ENCODE data around the gene USP7.
"Not testable (repeated sequence)": the region's sequence is repeated elsewhere in the genome, so short reads cannot be mapped to it uniquely, and the experiment has no call there.

The USP7 gene

GRCh38 chr16:8874388-8874787, 89.3 kb downstream of the USP7 start:
- DNase-seq, result no peak

GRCh38 chr16:8873866-8874195, 89.9 kb downstream of the USP7 start:
- DNase-seq, result not testable (repeated sequence)

GRCh38 chr16:8872967-8873865, 90.5 kb downstream of the USP7 start:
- peak; percentile 23 for DNase-seq

- DNase-seq, result no peak
These were observed 91.6 kb downstream of the USP7 start for GRCh38 chr16:8872071-8872470.

GRCh38 chr16:8869988-8870241, 93.8 kb downstream of the USP7 start:
- DNase-seq, result not testable (repeated sequence)

- DNase-seq, result peak; percentile 38
These were observed 94.3 kb downstream of the USP7 start for GRCh38 chr16:8869212-8869987.

- peak; percentile 97 for DNase-seq
These were observed 95.1 kb downstream of the USP7 start, which contains the start of gene CARHSP1 for GRCh38 chr16:8868416-8869211. Gene CARHSP1 (minus strand): TSS chr16:8869006. CDS start chr16:8859328, 9,678 bp downstream.

GRCh38 chr16:8867932-8868415, 95.7 kb downstream of the USP7 start:
- DNase-seq, result peak; percentile 62

- no peak for DNase-seq
These were observed 96.3 kb downstream of the USP7 start for GRCh38 chr16:8867216-8867931.

GRCh38 chr16:8866884-8867215, 96.9 kb downstream of the USP7 start:
- DNase-seq, result no peak

- no peak for DNase-seq
These were observed 97.4 kb downstream of the USP7 start for GRCh38 chr16:8866118-8866883.

GRCh38 chr16:8865145-8865882, 98.4 kb downstream of the USP7 start:
- no peak for DNase-seq

GRCh38 chr16:8864480-8865110, 99.1 kb downstream of the USP7 start:
- no peak for DNase-seq

GRCh38 chr16:8863594-8864424, 99.9 kb downstream of the USP7 start:
- DNase-seq, result peak; percentile 10

- DNase-seq, result no peak
These were observed 101.2 kb downstream of the USP7 start for GRCh38 chr16:8862309-8863130.

- DNase-seq, result no peak
These were observed 102.0 kb downstream of the USP7 start for GRCh38 chr16:8861563-8862308.

- DNase-seq, result no peak
These were observed 103.5 kb downstream of the USP7 start for GRCh38 chr16:8859913-8860881.

Data from OCI-M1 (cell line).